GM23248 (cell line): Measurements from ENCODE around the gene PRRG2. TPM values are rescaled to one million over a fixed set of nuclear protein-coding genes. Genes with fewer than 3 reads are reported as not detected.
A peak's percentile ranks its signal among the peaks of the same experiment; 100 is the strongest.

Source experiments
- DNase-seq: peaks from one replicate; pipeline ENCODE4 v3.0.0-alpha.2; 2015
- H2AFZ ChIP-seq: fragments of 200-600 bp; sonication (generic); 2 replicates; pipeline ENCODE4 v1.6.1; 2016; ENCODE audit warnings: antibody characterized with exemption
- H3F3A ChIP-seq: fragments of 200-600 bp; sonication (generic); 2 replicates; pipeline ENCODE4 v1.6.1; 2016; ENCODE audit warnings: mild to moderate bottlenecking, antibody characterized with exemption, mixed run types; ENCODE audit not compliant: insufficient read depth
- H3K27ac ChIP-seq: fragments of 200-600 bp; sonication (generic); 2 replicates; pipeline ENCODE4 v1.5.1; 2016; ENCODE audit warnings: mild to moderate bottlenecking
- H3K27me3 ChIP-seq: fragments of 200-600 bp; sonication (generic); replicated peaks from 2 replicates; pipeline ENCODE4 v1.6.1; 2016; ENCODE audit warnings: mild to moderate bottlenecking; ENCODE audit not compliant: insufficient read depth
- H3K36me3 ChIP-seq: fragments of 200-600 bp; sonication (generic); 2 replicates; pipeline ENCODE4 v1.6.1; 2016; ENCODE audit warnings: low read depth, mild to moderate bottlenecking
- H3K4me1 ChIP-seq: fragments of 200-600 bp; sonication (generic); 2 replicates; pipeline ENCODE4 v1.6.1; 2016; ENCODE audit warnings: mild to moderate bottlenecking; ENCODE audit not compliant: insufficient read depth
- H3K4me2 ChIP-seq: fragments of 200-600 bp; sonication (generic); one replicate; pipeline ENCODE4 v1.6.1; 2016; ENCODE audit warnings: mild to moderate bottlenecking; ENCODE audit not compliant: unreplicated experiment
- H3K4me3 ChIP-seq: fragments of 200-600 bp; sonication (generic); 2 replicates; pipeline ENCODE4 v1.5.1; 2016; ENCODE audit warnings: mild to moderate bottlenecking
- H3K79me2 ChIP-seq: fragments of 200-600 bp; sonication (generic); 2 replicates; pipeline ENCODE4 v1.6.1; 2016; ENCODE audit warnings: mild to moderate bottlenecking; ENCODE audit not compliant: insufficient read depth
- H3K9ac ChIP-seq: fragments of 200-600 bp; sonication (generic); 2 replicates; pipeline ENCODE4 v1.6.1; 2016; ENCODE audit warnings: mild to moderate bottlenecking
- H3K9me2 ChIP-seq: fragments of 200-600 bp; sonication (generic); 2 replicates; pipeline ENCODE4 v1.6.1; 2016; ENCODE audit warnings: mixed run types, mild to moderate bottlenecking, moderate library complexity; ENCODE audit not compliant: insufficient read depth
- H3K9me3 ChIP-seq: fragments of 200-600 bp; sonication (generic); one replicate; pipeline ENCODE4 v1.6.1; 2017; ENCODE audit warnings: low read depth
- H4K20me1 ChIP-seq: fragments of 200-600 bp; sonication (generic); 2 replicates; pipeline ENCODE4 v1.6.0; 2016; ENCODE audit not compliant: insufficient read depth
- EZH2 ChIP-seq: fragments of 200-600 bp; sonication (generic); IDR thresholded peaks from 2 replicates; pipeline ENCODE4 v1.6.1; 2018; ENCODE audit warnings: antibody characterized with exemption, mild to moderate bottlenecking; ENCODE audit not compliant: insufficient read depth, poor library complexity, severe bottlenecking
- EZH2phosphoT487 ChIP-seq: fragments of 200-600 bp; sonication (generic); IDR thresholded peaks from 2 replicates; pipeline ENCODE4 v1.6.1; 2018; ENCODE audit warnings: antibody characterized with exemption, moderate library complexity, mild to moderate bottlenecking, low read depth; ENCODE audit not compliant: insufficient read depth
- WGBS, 2 experiments: methylation state at CpG; one replicate each; pipeline ENCODE4 v1.1.6; 2015 to 2017; ENCODE audit warnings: low lambda C conversion rate in 2 of 2, low coverage in 1 of 2; ENCODE audit errors: missing lambda C conversion rate in 2 of 2; 5-methylcytosine and 5-hydroxymethylcytosine counted together
- in situ Hi-C: fragments of 300-500 bp; cut with MboI; formaldehyde crosslinking; loops from 2 replicates; pipeline ENCODE4 v1.15.0; 2020
- polyA plus RNA-seq: library from polyadenylated mRNA; unstranded; fragments of >200 nt; fragmentation: Nextera tagmentation; extraction: Ambion mirVana; gene quantifications from 2 replicates; pipeline ENCODE4 v1.2.1, GENCODE V29; 2016
- total RNA-seq: library from RNA; depleted of rRNA; stranded (reverse); fragments of >200 nt; shearing (Covaris generic); gene quantifications from 2 replicates; pipeline ENCODE4 v1.2.3, GENCODE V29; 2014

Gene PRRG2
- total and polyA plus RNA-seq, 2 experiments from 2014 or later: 0.13 TPM; not detected in 1

DNA sequence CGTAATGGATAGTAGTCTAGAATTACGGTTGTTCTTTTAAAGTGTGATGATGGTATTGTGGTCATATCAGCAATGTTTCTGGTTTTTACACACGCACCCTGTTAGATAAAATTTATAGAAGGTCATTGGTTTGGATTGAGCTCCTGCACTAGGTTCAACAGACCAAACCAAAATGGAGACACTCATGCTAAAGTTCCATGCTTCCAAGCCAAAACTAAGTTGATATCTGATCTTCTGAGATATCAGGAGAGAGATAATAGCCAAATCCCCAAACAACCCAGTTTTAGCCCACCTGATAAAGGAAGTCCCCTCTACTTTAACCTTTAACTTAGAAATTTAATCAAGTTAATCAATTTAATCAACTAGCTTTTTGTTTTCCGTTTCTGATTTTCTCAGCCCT lies 1.9 kb upstream of the PRRG2 start:
- Histone ChIP-seq H3K36me3 (peaks cover 14% of the 10 kb centered on the region; the same call in 1 of the 2 replicates), H3K79me2 (peaks cover 61% of the 10 kb centered on the region), H3K27me3 (no peaks in the 10 kb centered on the region), H3F3A (peaks cover 4% of the 10 kb centered on the region), H3K9me3 (no peaks in the 10 kb centered on the region), H3K4me3 (peak overlapping the region; percentile 83), H3K4me2 (peak overlapping the region; percentile 92), H2AFZ (peak overlapping the region; percentile 95; the same call in 1 of the 2 replicates), H3K27ac (peak overlapping the region; percentile 18; the same call in 1 of the 2 replicates), H3K9ac (peak overlapping the region; percentile 85), H3K9me2 (no peaks in the 10 kb centered on the region), H3K4me1 (peaks cover 8% of the 10 kb centered on the region), H4K20me1 (no peaks in the 10 kb centered on the region)
- in situ Hi-C loops: no loop called here
- no peak for DNase-seq
- 74% methylated on average over 4 of the region's 4 CpGs for WGBS, 2 experiments
- TF ChIP-seq EZH2phosphoT487 (no peak), EZH2 (no peak)

DNA sequence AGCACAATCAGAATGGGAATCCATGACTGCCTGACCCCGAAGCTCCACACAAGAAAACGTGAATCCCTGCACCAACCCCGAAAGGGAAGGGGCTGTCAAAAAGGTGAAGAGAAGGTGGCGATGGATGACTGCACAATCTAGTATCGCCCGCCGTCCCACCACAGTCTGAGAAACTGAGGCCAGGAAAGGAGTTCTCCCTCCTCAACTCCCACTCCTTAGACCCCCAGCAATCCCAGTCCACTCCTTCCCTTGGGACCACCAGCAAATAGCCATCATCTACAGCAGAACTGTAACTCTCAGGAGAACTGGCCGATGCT lies 1.2 kb upstream of the PRRG2 start:
- Histone ChIP-seq H3K9me3 (no peaks in the 10 kb centered on the region), H3K4me3 (peak overlapping the region; percentile 83), H3K36me3 (peaks cover 14% of the 10 kb centered on the region; the same call in 1 of the 2 replicates), H3K79me2 (peaks cover 54% of the 10 kb centered on the region), H3K9me2 (no peaks in the 10 kb centered on the region), H3K27ac (peak overlapping the region; percentile 18), H3K27me3 (no peaks in the 10 kb centered on the region), H2AFZ (peak overlapping the region; percentile 95), H3K9ac (peak overlapping the region; percentile 85), H3K4me1 (peaks cover 8% of the 10 kb centered on the region), H3K4me2 (peak overlapping the region; percentile 92), H4K20me1 (no peaks in the 10 kb centered on the region), H3F3A (no peaks in the 10 kb centered on the region; the same call in 1 of the 2 replicates)
- TF ChIP-seq EZH2 (no peak), EZH2phosphoT487 (no peak)
- WGBS, 2 experiments: 1 to 2% methylated on average over 8 of the region's 8 CpGs
- in situ Hi-C loops: no loop called here
- peak; percentile 27 for DNase-seq

DNA sequence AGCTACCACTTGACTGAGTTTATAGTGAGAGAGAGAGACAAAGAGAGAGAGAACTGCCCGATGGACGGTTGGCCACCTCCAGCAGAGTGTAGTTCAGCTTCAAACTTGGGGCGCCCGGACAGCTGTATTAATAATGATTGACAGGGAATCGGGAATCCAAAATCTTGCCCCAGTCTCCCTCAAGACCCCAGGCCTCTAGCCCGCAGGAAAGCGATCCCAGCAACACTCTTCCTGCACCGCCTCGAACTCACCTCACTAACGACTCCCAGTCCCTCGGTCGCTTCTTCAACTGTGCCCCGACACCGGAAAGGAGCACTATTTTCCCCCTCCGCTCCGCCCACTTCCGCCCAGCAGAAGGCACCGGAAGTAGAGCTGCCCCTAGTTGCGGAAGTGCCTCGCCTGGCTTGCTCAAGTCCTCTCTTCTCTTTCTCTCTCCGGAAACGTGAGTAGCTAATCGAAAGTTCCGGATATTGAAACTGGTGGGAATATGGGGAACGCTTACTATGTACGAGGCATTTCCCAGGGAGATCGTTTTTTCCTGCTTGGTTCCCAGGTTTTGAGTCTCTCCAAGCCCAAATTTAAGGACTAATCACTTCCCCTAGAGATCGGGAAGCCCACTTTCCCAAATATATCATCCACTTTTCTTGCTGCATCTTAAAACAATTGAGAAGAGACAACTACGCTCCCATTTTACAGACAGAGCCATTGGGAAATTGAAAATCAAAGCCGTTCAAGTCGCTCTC lies 681 bp upstream of the PRRG2 start, which contains the start of gene NOSIP:
Gene NOSIP, minus strand, starts transcription at position 293 of the 743 bp plus-strand sequence. CDS start 19,865 bp downstream, outside the sequence.
- no peaks in the 10 kb centered on the region for H4K20me1 ChIP-seq
- peaks cover 8% of the 10 kb centered on the region for H3K4me1 ChIP-seq
- in situ Hi-C loops: no loop called here
- peak within 1 kb of the TSS; percentile 95 for H2AFZ ChIP-seq
- 4 to 5% methylated on average over 31 of the region's 31 CpGs for WGBS, 2 experiments
- peak within 1 kb of the TSS; percentile 92 for H3K4me2 ChIP-seq
- no peaks in the 10 kb centered on the region; the same call in 1 of the 2 replicates for H3F3A ChIP-seq
- no peaks in the 10 kb centered on the region for H3K27me3 ChIP-seq
- H3K79me2 ChIP-seq: peaks cover 48% of the 10 kb centered on the region
- H3K9me2 ChIP-seq: no peaks in the 10 kb centered on the region
- no peaks in the 10 kb centered on the region for H3K9me3 ChIP-seq
- TF ChIP-seq EZH2phosphoT487: no peak
- no peak for TF ChIP-seq EZH2
- H3K4me3 ChIP-seq: peak within 1 kb of the TSS; percentile 83
- H3K27ac ChIP-seq: peak within 1 kb of the TSS; percentile 18
- peak; percentile 98 for DNase-seq
- peaks cover 9% of the 10 kb centered on the region; the same call in 1 of the 2 replicates for H3K36me3 ChIP-seq
- peak within 1 kb of the TSS; percentile 85 for H3K9ac ChIP-seq

DNA sequence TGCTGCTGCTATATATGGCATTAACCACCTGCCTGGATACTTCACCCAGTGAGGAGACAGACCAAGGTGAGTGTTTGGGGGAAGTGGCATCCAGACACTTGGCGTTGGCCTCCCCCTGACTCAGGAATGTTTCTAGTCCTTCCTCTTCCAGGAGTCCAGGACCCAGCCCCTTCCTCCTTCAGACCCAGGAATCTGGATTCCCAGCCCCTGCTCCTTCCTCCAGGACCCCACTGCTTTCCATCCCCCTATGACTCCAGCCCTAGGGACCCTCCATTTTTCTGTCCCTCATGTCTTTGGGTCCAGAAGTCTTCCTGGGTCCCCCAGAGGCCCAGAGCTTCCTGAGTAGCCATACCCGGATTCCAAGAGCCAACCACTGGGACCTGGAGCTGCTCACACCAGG lies 2.1 kb downstream of the PRRG2 start:
- peaks cover 20% of the 10 kb centered on the region for H3K79me2 ChIP-seq
- no peaks in the 10 kb centered on the region for H3K36me3 ChIP-seq
- H3K27me3 ChIP-seq: no peaks in the 10 kb centered on the region
- no peak overlapping the region for H3K4me3 ChIP-seq
- no peaks in the 10 kb centered on the region for H4K20me1 ChIP-seq
- no peaks in the 10 kb centered on the region for H3K9me3 ChIP-seq
- no peak overlapping the region for H2AFZ ChIP-seq
- H3K4me2 ChIP-seq: no peak overlapping the region
- WGBS, 2 experiments: 27 to 29% methylated on average over 2 of the region's 2 CpGs
- H3K9ac ChIP-seq: no peak overlapping the region
- H3K9me2 ChIP-seq: no peaks in the 10 kb centered on the region
- no peak for DNase-seq
- peaks cover 8% of the 10 kb centered on the region for H3K4me1 ChIP-seq
- no peak overlapping the region for H3K27ac ChIP-seq
- H3F3A ChIP-seq: no peaks in the 10 kb centered on the region; the same call in 1 of the 2 replicates
- TF ChIP-seq EZH2phosphoT487 (no peak), EZH2 (no peak)
- in situ Hi-C loops: no loop called here
